Activated gamma-delta T cell (primary cell): ENCODE measurements around the gene HYAL3.
A peak's percentile ranks its signal among the peaks of the same experiment; 100 is the strongest.
"Not testable (repeated sequence)": the region's sequence is repeated elsewhere in the genome, so short reads cannot be mapped to it uniquely, and the experiment has no call there.

Experiments
- DNase-seq: peaks from one replicate; lab custom pipeline; 2025; lab: John Stamatoyannopoulos, UW

HYAL3 gene

GRCh38 chr3:50258029-50258680, 41.0 kb downstream of the HYAL3 start:
- no peak for DNase-seq

GRCh38 chr3:50256978-50257890, 42.0 kb downstream of the HYAL3 start:
- DNase-seq = no peak

- DNase-seq = no peak
Measured at GRCh38 chr3:50255251-50255615, 44.0 kb downstream of the HYAL3 start.

GRCh38 chr3:50254577-50255250, 44.5 kb downstream of the HYAL3 start:
- DNase-seq = no peak

- DNase-seq = no peak
Measured at GRCh38 chr3:50251220-50251619, 48.0 kb downstream of the HYAL3 start.

GRCh38 chr3:50250514-50250913, 48.7 kb downstream of the HYAL3 start:
- no peak for DNase-seq

GRCh38 chr3:50249457-50249856, 49.7 kb downstream of the HYAL3 start:
- no peak for DNase-seq

GRCh38 chr3:50248387-50248786, 50.8 kb downstream of the HYAL3 start:
- no peak for DNase-seq

- peak; percentile 50 for DNase-seq
Measured at GRCh38 chr3:50246517-50246954, 52.7 kb downstream of the HYAL3 start.

GRCh38 chr3:50245831-50246516, 53.2 kb downstream of the HYAL3 start:
- DNase-seq = peak; percentile 93

- DNase-seq = no peak
Measured at GRCh38 chr3:50245251-50245745, 53.9 kb downstream of the HYAL3 start.

- not testable (repeated sequence) for DNase-seq
Measured at GRCh38 chr3:50244813-50245212, 54.4 kb downstream of the HYAL3 start.

- no peak for DNase-seq
Measured at GRCh38 chr3:50243543-50243895, 55.7 kb downstream of the HYAL3 start.

GRCh38 chr3:50242851-50243542, 56.2 kb downstream of the HYAL3 start:
- DNase-seq = no peak
